ENCODE measurements around the gene SFXN5.

Gene SFXN5

GRCh38 chr2:72937356-72937669 lies 134.2 kb downstream of the SFXN5 start:
- TF ChIP-seq CTCF (IDR thresholded peaks at IDR 0.05) = no peak

- TF ChIP-seq CTCF (IDR thresholded peaks at IDR 0.05) = no peak
Observed at GRCh38 chr2:72936660-72937355, 134.7 kb downstream of the SFXN5 start.

GRCh38 chr2:72935611-72935957 lies 135.9 kb downstream of the SFXN5 start:
- no peak for TF ChIP-seq CTCF (IDR thresholded peaks at IDR 0.05)

GRCh38 chr2:72934683-72935610 lies 136.6 kb downstream of the SFXN5 start:
- TF ChIP-seq CTCF (IDR thresholded peaks at IDR 0.05) = no peak

- TF ChIP-seq CTCF (IDR thresholded peaks at IDR 0.05) = no peak
Observed at GRCh38 chr2:72933646-72934151, 137.8 kb downstream of the SFXN5 start.

GRCh38 chr2:72933207-72933606 lies 138.3 kb downstream of the SFXN5 start:
- TF ChIP-seq CTCF (IDR thresholded peaks at IDR 0.05) = no peak

- no peak for TF ChIP-seq CTCF (IDR thresholded peaks at IDR 0.05)
Observed at GRCh38 chr2:72932805-72933204, 138.7 kb downstream of the SFXN5 start.
